Psoas muscle (tissue), 8 donors: ENCODE data around the gene GSC2. TPM values are rescaled to one million over a fixed set of nuclear protein-coding genes. Genes with fewer than 3 reads are reported as not detected.

Experiments used
- ATAC-seq, 4 donors: fragments of 200-7000 bp; cut with Tn5 transposase; one replicate each; pipeline ENCODE4 v1.9.1; 2020; ENCODE audit warnings: moderate library complexity in 3 of 4, mild to moderate bottlenecking in 2 of 4
- DNase-seq, 2 donors: peaks; one replicate each; pipeline ENCODE4 v3.0.0-alpha.2; 2020
- H3K27ac ChIP-seq: fragments of 200-600 bp; one replicate; pipeline ENCODE4 v1.8.0; 2022
- H3K27me3 ChIP-seq, 3 donors: fragments of 200-600 bp in 1 of 3; one replicate each; pipeline versions ENCODE4 v1.6.1 to v1.8.0; 2013 to 2022; ENCODE audit warnings: low read length in 2 of 3, mild to moderate bottlenecking in 2 of 3, moderate library complexity in 1 of 3; ENCODE audit not compliant: insufficient read depth in 3 of 3
- H3K36me3 ChIP-seq, 2 donors: fragments of 200-600 bp in 1 of 2; one replicate each; pipeline versions ENCODE4 v1.6.1 to v1.8.0; 2013 to 2022; ENCODE audit warnings: low read depth in 1 of 2, mild to moderate bottlenecking in 1 of 2, moderate library complexity in 1 of 2; ENCODE audit not compliant: insufficient read depth in 1 of 2
- H3K4me1 ChIP-seq: fragments of 200-600 bp; one replicate; pipeline ENCODE4 v1.8.0; 2022
- H3K4me3 ChIP-seq: fragments of 200-600 bp; one replicate; pipeline ENCODE4 v1.8.0; 2022; ENCODE audit warnings: mild to moderate bottlenecking
- H3K9me3 ChIP-seq: fragments of 200-600 bp; one replicate; pipeline ENCODE4 v1.8.0; 2022
- CTCF ChIP-seq: fragments of 200-600 bp; IDR thresholded peaks from one replicate; pipeline ENCODE4 v1.8.0; 2022; ENCODE audit warnings: antibody characterized with exemption
- WGBS, 3 donors: extraction: QIAGEN DNeasy Blood & Tissue Kit; methylation state at CpG; one replicate each; pipeline versions ENCODE4 v1.1.6 to v1.1.7; 2013; 5-methylcytosine and 5-hydroxymethylcytosine counted together
- intact Hi-C, 2 donors: fragments of 100-400 bp; cut with DNase I; formaldehyde crosslinking; loops; one replicate each; pipeline versions ENCODE4 v1.11.0 to v1.14.2; 2022
- polyA plus RNA-seq, 3 donors: library from polyadenylated mRNA; stranded (reverse); fragments of 200-250 nt; gene quantifications; one replicate each; pipeline ENCODE4 v1.2.3, GENCODE V29; 2013
- total RNA-seq, 4 donors: library from RNA; stranded (reverse); fragmentation: NEBNext Ultra II Directional in 2 of 4; extraction: Animal tissue kit (Norgen Biotek cat#: 25700) in 2 of 4; gene quantifications; one replicate each; pipeline versions ENCODE4 v1.2.1 to v1.2.4, GENCODE V29; 2021 to 2023
- donor health status: healthy with polysubstance abuse.
- donor health status: DM: no; HTN: no; CAD: no; lungs with moderate emphysema.
- donor health status: Bipolar disorder and iron deficiency.
- donor health status: healthy.
- donor health status: DM: yes; HTN: yes; CAD: no.
- donor health status: DM: no; HTN: no; CAD: no.
- donor health status: DM: no; HTN: no; CAD: no.
- donor health status: DM: yes; HTN: yes; CAD: no.

GSC2 gene
- total and polyA plus RNA-seq, 7 donors = not detected

DNA sequence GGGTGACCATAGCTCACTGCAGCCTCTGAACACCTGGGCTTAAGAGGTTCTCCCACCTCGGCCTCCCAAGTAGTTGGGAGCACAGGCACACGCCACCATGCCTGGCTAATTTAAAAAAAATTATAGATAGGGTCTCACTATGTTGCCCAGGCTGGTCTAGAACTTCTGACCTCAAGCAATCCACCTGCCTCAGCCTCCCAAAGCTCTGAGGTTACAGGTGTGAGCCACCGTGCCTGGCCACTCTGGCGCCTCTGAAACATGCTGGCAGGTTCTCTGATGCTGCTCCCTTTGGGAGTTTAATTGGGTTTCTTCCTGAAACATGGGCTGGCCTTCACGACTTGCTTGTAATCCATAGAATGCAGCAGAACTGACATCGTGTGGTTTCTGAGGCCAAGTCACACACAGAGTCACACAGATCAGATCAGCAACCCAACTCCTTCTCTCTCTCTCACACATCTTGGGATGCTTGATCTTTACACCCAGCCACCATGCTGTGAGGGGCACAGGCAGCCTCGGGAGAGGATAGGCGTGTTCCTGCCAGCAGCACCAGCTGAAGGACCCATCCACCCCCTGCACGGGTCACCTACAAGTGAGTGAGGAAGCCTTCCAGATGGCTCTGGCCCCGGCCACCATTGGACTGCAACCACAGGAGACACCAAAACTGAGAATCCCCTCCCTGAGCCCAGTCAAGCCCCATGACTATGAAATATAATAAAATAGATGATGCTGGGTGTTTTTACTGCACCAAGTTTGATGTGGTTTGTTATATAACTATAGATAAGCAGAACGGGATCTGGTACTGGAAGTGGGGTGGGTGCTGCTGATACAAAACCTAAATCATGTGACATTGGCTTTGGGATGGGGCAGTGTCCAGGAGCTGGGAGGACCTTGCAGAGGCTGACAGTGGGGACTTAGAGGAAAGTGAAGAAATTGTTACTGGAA, 3.1 kb upstream of the GSC2 start:
- no peak for TF ChIP-seq CTCF
- peaks cover 6% of the 10 kb centered on the region for H3K4me1 ChIP-seq
- no peak for ATAC-seq
- no peak for DNase-seq
- H3K36me3 ChIP-seq = no peaks in the 10 kb centered on the region
- WGBS, 3 donors = 48 to 55% (median 49%) methylated on average over 11 of the region's 11 CpGs
- no peaks in the 10 kb centered on the region for H3K9me3 ChIP-seq
- no peak overlapping the region for H3K4me3 ChIP-seq
- intact Hi-C loops = no loop called here
- no peak overlapping the region for H3K27ac ChIP-seq
- peaks cover 0 to 65% (median 29%) of the 10 kb centered on the region in 3 donors for H3K27me3 ChIP-seq

GRCh38 chr22:19151329-19152191, 1.5 kb upstream of the GSC2 start:
- intact Hi-C loops = no loop called here
- no peak for ATAC-seq
- H3K4me1 ChIP-seq = peaks cover 6% of the 10 kb centered on the region
- no peak for DNase-seq
- no peaks in the 10 kb centered on the region for H3K36me3 ChIP-seq
- 50% methylated on average over 10 of the region's 10 CpGs for WGBS, 3 donors
- no peaks in the 10 kb centered on the region for H3K9me3 ChIP-seq
- H3K27ac ChIP-seq = no peak overlapping the region
- peaks cover 0 to 74% (median 31%) of the 10 kb centered on the region in 3 donors for H3K27me3 ChIP-seq
- no peak for TF ChIP-seq CTCF
- no peak overlapping the region for H3K4me3 ChIP-seq

DNA sequence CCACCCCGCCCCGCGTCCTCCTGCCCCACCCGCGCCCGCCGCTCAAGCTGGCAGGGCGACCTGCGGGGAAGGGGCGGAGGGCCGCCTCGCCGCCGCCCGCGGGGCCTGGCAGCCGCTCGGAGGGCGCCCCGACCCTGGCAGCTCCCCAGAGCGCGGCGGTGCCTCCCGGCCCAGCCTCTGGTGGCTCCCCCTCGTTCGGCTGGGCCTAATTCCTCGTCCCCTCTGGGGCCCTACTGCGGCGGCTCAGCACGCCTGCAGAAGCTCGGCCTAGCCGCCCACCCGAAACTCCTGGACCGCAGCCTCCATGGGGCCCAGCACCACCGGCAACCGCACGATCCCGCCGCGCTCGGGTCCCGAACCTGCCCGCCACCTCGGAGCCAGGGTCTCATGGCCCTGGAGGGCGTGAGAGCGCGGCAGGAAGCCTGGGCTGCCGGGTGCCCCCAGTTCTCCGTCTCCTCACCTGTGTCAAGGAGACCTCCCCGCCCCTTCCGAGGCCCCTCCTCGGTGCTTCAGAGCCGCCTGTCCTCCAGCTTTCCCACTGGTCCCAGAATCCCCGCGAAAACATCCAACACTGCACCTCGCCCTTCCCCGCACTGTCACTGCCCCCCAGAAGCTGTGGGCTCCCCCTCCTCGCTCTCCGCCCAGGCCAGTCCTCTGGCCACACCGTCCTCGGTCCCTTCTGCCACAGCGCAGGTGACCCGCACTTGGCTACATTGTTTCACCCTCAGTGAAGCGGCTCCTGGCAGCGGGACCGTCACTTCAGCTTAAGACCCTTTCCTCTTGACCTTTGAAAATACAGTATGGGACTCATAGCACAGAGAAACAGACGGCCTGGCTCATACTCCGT, 613 bp upstream of the GSC2 start:
- no peaks in the 10 kb centered on the region for H3K36me3 ChIP-seq
- intact Hi-C loops = no loop called here
- DNase-seq (no peak), ATAC-seq (no peak)
- no peak overlapping the region for H3K4me3 ChIP-seq
- no peak overlapping the region for H3K27ac ChIP-seq
- WGBS, 3 donors = 6 to 11% (median 9%) methylated on average over 33 to 68 of the region's 68 CpGs
- TF ChIP-seq CTCF = no peak
- H3K9me3 ChIP-seq = no peaks in the 10 kb centered on the region
- peaks cover 6% of the 10 kb centered on the region for H3K4me1 ChIP-seq
- H3K27me3 ChIP-seq = peaks cover 0 to 71% (median 31%) of the 10 kb centered on the region in 3 donors

DNA sequence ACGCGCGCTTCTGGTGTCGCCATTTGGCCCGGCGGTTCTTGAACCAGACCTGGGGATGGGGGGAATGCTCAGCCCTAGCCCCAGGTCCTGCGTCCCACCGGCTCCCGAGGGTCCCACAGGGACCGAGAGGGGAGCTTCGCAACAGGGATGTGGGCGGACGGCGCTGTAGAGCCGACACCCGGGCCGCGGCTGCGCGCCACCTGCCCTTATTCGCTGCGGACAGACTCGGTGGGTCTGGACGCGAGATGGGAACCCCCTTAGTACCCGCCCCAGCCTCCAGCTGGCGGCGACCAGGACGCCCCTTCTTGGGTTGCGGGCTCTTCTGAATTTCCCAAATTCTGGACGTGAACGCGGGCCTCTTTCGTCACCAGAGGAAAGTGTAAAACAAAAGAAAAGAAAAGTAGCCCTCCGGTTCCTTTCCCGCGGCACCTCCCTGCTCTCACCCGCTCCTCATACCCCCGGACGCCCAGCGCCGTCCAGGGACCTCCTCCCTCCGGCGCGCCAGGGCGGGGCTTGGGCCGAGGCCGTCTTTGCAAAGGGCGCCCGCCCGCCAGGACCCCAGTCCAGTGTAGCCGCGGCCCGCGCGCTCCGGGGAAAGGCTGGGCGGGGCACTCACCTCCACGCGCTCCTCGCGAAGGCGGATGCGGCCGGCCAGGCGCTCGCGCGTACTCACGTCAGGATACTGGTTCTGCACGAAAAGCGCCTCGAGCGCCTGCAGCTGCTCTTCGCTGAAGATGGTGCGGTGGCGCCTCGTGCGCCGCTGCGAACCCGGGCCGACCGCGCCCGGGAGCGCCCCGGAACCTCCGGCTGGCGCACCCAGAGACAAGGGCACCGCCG, 827 bp downstream of the GSC2 start:
- Histone ChIP-seq H3K9me3 (no peaks in the 10 kb centered on the region), H3K27me3 (peaks cover 0 to 62% (median 31%) of the 10 kb centered on the region in 3 donors), H3K4me1 (peaks cover 6% of the 10 kb centered on the region), H3K4me3 (peak overlapping the region; percentile 57), H3K36me3 (no peaks in the 10 kb centered on the region), H3K27ac (no peak overlapping the region)
- WGBS, 3 donors = 1 to 2% (median 1%) methylated on average over 51 to 92 of the region's 92 CpGs
- DNase-seq (no peak), ATAC-seq (no peak)
- intact Hi-C loops = no loop called here
- TF ChIP-seq CTCF = no peak
